ENCODE data around the gene SEMA4D.

SEMA4D gene

DNA sequence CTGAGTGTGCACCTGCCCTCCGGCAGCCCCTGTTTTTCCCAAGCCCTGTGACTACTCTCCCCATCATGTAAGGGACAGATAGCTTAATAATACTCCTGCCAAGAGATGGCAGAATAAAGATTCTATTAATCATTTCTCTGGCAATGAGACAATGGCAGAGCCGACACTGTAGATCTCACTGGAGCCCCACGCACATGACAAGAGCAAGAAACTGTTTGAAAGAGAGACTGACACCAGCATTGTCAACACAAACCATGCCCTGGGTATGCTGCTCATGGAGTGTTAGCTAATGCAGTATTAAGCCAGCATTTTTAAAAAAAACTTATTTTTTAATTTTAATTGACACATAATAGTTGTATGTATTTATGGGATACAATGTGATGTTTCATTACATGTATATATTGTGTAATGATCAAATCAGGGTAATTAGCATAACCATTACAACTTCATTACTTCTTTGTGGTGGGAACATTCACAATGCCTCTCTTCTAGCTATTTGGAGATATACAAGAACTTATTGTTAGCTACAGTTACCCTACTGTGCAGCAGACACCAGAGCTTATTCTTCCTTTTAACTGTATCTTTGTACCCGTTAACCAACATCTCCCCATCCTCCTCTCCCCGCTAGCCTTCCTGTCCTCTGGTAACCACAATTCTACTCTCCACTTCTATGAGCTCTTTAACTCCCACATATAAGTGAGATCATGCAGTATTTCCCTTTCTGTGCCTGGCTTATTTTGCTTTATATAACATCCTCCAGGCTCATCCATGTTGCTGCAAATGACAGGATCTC is 31.5 kb upstream of the SEMA4D start:
- in situ Hi-C loops (cut with MboI; ENCODE audit: low sequenced_read_pairs), result no loop called here

DNA sequence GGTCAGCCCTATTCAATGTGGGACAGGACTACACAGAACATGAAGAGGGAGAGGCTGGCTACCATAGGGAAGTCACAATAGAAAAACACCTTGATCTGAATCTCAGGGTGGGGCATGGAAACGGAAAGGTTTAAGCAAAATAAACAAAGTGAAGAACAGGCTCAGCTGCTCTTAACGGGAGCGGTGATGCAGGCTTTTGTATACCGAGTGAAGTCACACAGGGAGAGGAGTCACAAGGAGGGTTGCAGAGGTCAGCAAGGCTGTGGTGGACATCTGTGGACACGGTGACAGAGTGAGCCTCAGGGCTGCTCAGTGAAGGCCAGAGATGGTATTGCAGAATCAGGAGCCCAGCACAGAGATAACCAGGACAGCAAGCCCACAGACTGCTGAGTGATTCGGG is 30.6 kb upstream of the SEMA4D start:
- in situ Hi-C loops (cut with MboI; ENCODE audit: low sequenced_read_pairs), result no loop called here

DNA sequence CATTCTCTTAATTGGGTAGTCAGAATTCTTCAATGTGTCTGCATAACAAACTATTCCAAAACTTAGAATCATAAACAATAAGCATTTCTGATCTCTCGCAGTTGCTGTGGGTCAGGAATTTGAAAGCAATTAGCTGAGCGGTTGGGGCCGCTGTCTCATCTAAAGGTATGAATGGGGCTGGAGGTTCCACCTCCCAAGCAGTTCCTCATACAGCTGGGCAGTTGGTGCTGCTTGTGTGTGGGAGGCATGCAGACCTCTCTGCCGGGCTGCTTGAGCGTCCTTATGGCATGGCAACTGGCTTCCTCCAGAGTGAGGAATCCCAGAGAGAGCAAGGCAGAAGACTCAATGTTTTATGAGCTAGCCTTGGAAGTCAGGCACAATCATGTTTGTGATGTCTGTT is 30.2 kb upstream of the SEMA4D start:
- in situ Hi-C loops (cut with MboI; ENCODE audit: low sequenced_read_pairs), result no loop called here

DNA sequence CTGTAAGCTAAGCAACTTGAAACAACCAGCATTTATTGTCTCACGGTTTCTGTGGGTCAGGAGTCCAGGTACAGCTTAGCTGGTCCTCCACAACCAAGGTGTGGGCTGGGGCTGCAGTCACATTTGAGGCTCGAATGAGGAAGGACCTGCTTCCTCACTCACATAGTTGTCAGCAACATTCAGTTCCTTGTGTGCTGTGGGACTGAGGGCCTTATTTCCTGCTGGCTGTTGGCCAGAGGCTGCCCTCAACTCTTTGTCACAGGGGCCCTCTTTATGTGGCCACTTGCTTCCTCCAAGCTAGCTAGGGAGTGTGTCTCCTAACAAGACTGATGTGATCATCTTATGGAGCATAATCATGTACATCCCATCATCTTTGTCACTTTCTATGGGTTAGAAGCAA is 29.2 kb upstream of the SEMA4D start:
- in situ Hi-C loops (cut with MboI; ENCODE audit: low sequenced_read_pairs), result no loop called here

DNA sequence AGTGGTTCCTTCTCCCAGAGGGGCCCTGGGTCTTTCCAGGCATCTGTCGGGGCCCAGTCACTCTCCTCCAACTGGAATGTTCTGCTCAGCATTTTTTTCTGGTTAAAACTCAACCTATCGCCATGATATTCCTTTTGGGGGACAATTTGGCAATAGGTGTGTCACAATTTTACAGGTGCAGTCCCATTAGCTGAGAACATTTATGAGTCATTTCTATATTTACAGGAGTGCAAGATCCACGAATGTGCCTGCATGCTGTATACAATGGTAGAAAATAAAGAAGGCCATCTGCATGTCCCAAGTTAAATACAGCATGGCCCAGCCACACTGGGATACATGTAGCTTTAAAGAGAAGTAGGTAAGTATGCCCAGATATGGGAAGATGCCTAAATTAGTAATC is 28.8 kb upstream of the SEMA4D start:
- in situ Hi-C loops (cut with MboI; ENCODE audit: low sequenced_read_pairs), result no loop called here

DNA sequence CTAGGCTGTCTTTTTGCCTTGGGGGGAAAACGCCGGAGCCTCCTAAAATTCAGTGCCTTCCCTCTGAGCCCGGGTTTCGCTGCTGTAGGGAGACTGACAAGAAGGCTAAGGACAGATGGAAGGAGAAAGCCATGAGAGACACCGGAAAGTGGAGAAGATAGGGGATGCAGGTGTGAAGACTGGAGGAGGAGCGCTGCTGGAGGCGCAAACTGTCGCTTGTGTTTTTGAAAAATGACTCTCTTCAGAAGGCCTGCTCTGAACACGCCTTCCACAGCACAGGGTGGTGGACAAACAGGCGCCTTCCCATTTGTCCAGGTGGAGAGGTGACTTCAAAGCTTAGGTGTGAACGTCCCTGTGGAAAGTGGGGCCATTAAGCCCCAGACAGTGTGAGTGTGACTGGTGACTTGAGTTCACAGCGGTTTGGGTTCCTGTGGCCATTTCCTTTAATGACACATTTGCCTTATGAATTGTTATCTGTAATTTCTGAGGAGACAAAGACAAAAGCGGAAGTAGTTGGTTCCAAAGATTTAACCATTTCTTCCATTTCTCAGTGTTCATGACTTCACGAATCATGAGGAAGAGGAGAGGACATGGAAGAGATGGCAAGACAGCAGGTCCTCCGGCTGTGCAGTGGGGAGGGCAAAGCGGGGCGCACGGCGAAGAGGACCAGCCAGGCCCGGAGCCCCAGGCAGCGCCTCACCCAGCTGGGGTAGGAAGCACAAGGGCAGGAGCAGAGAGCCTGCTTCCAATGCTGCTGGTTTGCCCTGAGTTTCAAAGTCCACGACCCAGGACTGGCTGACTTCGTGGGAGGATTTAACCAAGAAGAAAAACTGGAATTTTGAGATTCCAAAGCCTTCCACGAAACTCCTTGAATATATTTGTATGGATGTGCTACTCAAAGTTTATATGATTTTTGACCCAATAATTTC is 27.8 kb upstream of the SEMA4D start:
- in situ Hi-C loops (cut with MboI; ENCODE audit: low sequenced_read_pairs), result no loop called here

DNA sequence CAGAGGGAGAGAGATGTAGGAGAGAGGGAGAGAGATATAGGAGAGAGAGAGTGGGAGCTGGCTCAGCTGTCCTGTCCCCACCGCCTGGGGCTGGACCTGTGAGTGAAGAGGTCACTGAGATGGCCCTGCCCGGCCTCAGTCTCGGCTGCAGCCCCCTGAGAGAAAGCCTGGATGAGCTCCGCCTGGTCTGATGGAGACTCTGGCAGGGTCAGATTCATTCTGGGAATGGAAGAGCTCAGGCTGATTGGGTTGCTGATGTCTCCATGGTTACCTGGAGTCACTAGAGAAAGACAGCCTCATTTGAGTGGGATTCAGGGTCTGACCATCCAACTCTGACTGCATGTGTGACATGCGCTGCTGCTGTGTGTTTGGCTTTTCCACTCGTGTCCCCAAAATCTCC is 27.1 kb upstream of the SEMA4D start:
- in situ Hi-C loops (cut with MboI; ENCODE audit: low sequenced_read_pairs), result no loop called here

DNA sequence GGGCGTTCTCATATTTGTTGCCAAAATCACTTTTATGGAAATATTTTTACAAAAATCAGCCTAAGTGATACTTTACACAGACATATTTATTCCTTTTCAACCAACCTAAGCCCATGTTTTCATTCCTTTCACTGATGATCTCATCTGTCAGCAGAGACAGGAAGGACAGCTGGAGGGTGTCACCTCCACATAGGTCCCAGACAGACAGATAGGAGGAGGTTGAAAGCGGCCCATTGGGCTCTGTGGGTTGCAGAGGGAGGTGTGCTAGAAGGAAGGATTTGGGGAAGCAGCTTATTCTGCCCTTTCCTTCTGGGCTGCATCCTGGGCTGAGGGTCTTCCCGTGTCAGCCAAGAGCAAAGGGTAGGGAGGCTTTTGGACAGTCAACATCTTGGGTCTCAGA is 26.0 kb upstream of the SEMA4D start:
- in situ Hi-C loops (cut with MboI; ENCODE audit: low sequenced_read_pairs), result no loop called here

DNA sequence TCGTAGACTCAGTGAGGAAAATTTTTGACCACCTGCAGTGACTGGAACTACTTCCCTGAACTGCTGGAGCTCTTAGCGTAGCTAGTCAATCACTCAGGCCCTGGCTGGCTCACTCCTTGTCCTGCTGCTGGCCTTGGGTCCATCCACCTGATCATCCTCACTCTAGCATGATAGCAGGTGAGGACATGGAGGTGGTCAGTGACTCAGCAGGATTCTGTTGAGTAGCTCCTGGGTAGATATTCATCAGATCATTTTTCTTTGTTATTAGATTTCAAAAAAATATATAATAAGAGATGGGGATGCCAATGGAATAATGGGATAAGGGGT is 25.0 kb upstream of the SEMA4D start:
- in situ Hi-C loops (cut with MboI; ENCODE audit: low sequenced_read_pairs), result no loop called here

DNA sequence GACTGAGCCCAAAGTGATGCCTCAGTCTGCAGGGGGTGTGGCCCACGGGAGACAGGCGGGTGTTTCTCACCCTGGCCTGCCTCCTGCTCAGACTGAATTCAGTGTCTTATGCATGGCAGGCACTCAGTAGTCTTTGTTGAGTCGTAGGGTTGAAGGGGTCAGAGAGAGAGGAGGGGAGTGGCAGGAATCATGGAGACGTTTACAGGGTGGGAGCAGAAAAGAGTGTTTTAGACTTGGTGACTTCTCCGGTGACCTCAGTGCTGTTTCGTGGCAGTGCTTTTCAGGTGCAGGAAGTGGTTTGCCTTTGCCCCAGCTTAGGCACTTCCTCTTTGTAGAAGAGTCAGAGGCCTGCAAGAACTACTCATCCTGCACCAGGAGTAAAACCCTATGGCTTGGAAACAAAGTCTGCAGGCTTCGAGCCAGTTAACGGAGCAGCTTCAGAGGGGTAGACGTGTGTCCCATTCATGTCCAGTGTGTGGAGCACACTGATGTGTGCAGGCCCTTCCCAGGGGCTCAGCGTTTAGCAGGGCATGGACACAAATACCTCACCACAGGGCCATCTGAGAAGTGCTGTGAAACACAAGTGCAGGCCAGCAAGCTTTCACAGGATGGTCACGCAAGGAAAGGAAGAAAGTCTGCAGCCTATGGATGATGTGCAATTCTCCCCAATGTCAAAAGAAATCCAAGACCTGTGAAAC is 24.5 kb upstream of the SEMA4D start:
- in situ Hi-C loops (cut with MboI; ENCODE audit: low sequenced_read_pairs), result no loop called here

DNA sequence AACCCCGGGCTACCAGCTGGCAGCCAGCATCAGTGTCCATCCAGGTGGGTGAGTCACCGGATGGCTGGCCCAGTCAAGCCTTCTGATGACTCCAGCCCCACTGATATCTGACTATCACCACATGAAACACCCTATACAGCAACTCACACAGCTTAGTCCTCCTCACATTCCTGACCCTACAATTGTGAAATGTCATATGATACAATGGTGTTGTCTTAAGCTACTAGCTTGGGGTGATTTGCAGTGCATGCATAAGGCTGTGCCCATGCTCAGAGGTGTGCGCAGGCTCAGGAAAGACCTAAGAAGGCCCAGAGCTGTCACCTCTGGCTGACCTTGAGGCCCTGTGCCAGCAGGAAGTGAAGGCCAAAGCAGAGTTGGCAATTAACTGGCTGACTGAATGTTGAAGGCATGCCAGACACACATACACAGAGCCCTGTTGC is 21.5 kb upstream of the SEMA4D start:
- in situ Hi-C loops (cut with MboI; ENCODE audit: low sequenced_read_pairs), result no loop called here

DNA sequence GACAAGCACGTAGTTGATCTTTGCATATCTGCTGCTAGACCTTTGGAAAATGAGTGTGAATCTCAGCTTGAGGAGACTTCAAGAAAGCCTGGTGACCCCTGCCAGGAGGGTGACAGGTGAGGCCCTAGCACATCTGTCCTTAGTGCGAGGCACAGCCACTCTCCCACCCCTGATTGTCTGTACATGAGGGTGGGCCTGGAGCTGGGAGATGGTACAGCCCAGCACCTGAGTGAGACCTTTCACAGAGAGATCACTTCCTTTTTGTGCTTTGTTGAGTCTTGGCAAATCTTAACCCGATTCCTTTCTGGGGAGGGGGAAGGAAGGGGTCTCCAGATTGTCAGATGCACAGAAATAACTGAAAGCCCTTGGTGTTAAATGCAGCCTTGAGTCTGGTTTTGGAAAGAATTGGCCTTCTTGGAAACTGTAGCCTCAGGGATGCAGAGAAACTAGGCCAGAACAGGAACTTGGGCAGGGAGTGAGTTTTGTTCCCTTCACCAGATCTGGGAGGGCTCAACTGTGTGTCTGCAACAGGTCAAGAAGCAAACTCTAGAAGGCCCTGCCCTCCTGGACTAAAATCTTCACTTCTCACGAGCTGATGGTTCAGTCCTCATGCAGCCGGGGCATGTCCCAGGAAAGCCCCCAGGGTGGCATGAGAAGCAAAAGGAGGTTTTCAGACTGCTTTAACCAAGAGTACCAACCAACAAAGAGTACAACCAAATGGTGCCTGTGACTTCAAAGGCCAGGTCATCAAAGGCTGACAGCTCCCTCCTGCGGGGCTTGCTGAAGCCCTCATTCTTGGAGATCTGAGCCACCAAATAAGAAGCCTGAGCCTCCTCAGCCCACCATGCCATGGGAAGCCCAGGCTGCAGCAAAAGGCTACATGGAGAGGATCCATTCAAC is 20.8 kb upstream of the SEMA4D start:
- in situ Hi-C loops (cut with MboI; ENCODE audit: low sequenced_read_pairs), result no loop called here

DNA sequence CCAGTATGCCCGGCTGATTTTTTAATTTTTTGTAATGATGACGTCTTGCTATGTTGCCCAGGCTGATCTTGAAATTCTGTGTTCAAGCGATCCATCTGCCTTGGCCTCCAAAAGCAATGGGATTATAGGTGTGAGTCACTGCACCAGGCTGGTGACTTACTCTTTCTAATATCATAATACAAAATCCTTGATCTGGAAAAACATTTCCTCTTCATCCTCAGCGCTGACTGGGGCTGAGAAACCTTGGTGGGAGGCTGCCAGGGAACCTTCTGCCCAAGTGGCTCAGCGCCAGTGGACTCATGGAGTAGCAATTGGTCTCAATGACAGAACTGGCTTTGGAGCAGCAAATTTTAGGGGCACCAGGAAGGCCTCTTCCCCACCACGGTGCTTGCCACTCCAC is 17.5 kb upstream of the SEMA4D start:
- in situ Hi-C loops (cut with MboI; ENCODE audit: low sequenced_read_pairs), result no loop called here

DNA sequence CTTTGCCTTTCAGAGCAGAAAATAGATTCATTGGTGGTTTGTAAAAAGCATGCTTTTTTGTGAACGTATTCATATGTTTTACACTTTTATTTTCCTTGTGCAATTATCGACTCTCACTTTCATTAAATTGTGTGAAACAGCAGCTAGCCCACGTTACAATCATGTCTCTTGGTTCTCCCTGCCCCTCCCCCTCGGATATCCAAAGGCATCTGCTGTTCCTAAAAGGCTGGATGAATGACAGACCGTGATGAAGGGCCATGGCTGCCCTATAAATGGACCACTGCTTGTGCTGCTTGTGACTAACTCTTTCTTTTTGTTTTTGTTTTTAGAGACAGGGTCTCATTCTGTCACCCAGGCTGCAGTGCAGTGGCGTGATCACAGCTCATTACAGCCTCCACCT is 17.0 kb upstream of the SEMA4D start:
- in situ Hi-C loops (cut with MboI; ENCODE audit: low sequenced_read_pairs), result no loop called here

DNA sequence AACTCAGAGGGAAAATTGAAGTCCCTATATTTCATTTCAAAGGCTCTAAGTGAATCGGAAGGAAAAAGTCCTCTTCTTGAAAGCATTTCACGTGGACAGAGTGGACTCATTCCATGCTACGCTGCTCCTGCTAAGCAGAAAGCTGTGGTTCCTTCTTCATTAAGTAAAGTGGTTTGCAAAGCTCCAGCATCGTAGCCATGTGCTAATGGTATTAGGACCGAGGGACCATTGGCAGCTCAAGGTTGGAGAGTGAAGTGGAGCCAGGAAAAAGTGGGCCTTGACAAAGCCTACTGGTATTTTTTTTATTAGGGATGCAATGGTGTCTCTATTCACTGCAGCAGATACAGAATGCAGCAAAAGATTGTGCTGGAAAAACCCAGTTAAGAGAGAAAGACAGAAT is 16.4 kb upstream of the SEMA4D start:
- in situ Hi-C loops (cut with MboI; ENCODE audit: low sequenced_read_pairs), result no loop called here

DNA sequence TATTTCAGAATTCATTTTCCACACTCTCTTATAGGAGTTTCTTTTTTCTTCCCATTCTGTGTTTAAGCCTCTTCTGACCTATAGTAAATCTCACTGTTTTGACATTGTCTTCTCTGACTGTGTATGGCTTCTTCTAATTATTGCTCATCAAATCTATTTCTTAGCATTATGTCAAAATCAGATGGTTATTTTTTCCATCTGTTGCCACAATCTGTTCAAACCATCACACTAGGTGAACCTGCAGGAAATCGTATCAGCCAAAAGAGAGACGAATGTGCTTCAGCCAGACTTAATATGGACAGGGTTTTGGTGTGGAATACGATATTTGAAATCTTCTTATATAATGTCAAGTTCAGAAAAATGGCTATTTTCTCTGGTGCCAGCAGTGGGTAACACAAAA is 15.9 kb upstream of the SEMA4D start:
- in situ Hi-C loops (cut with MboI; ENCODE audit: low sequenced_read_pairs), result no loop called here

DNA sequence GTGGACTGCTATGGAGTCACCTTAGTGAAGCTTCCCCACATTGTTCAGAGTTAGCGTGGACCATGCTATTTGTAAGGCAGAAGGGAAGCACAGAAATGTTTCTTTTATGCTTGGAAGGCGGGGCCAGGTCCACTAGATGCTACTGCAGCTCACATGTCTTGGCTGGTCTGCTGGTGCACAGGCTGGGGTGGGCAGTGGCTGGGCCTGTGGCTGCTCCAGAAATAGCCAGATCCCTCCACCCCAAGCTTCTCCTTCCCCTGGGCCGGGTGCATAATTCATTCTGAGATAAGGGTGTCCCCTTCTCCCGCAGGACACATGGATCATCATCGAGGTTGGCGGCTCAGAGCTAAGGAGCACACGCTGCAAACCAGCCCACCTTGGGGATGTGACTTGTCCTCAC is 14.5 kb upstream of the SEMA4D start:
- in situ Hi-C loops (cut with MboI; ENCODE audit: low sequenced_read_pairs), result no loop called here

DNA sequence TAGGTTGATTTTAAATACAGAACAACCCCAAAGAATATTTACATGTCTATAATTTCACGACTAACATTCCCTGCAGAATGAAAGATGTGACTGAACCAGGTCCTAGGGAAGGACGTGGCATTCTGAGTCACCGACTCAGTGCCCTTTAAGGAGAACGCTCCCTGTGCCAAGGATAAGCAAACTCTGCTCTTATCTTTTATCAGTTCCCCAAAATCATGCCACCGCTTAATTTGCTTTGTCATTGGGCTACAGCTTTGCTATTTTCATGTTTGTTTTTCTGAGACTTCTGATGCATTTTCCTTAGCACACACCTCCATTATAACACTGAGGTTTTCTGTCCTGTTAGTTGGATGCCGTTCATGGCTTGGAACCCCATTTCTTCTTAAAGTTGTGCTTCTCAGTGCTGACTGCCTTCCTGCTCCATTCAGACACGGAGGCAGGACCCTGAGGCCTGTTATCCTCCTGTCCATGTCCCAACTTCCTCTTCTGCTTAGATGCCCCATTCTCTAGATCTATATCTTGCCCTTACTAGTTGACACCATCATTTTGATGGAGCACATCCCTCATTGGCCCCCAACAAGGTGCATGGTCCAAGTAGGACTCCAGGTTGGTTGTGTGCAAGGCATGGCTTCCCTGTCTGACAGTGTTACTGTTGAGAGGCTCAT is 11.2 kb upstream of the SEMA4D start:
- in situ Hi-C loops (cut with MboI; ENCODE audit: low sequenced_read_pairs), result no loop called here

DNA sequence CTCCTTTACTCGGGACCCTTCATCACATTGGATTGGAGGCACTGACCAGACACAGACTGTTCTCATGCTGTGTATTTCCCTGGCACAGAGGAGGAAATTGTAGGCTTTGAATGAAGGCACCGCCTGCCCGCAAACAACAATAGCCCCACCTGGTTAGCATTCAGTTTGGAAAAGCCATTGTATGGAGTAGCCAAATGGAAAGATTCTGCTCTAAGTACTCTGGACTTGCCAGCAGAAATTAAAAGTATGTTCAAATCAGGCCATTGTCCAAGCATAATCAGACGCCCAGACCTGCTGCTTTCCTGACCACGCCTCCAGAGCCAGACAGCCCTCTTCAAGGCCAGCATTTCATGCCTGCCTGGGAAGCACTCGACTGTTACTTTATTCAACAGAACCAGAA is 8.0 kb upstream of the SEMA4D start:
- in situ Hi-C loops (cut with MboI; ENCODE audit: low sequenced_read_pairs), result no loop called here

DNA sequence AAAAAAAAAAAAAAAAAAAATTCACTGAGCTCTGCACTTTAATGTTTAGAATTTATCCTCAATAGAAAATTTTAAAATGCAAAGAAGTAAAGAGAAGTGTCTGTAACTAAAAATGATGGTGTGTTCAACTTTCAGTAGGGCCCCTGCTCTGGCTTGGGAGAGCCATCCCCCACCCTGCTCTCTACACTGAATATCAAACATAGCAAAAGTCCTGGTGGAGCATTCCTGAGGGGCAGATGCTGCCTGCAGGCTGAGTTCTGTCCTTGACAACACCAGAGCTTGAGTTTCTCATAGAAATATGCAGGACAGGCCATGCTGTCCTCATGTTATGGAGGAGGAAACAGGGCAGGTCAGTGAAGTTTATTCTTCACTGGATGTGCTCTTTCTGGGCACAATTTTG is 7.1 kb upstream of the SEMA4D start:
- in situ Hi-C loops (cut with MboI; ENCODE audit: low sequenced_read_pairs), result no loop called here

Data from HL-60/S4 (cell line).